HepG2 (cell line): Measurements from ENCODE around the gene HYAL1. TPM values are rescaled to one million over a fixed set of nuclear protein-coding genes. Genes with fewer than 3 reads are reported as not detected.

ENCODE experiments used
- ATAD3A ChIP-seq: sonication (generic); formaldehyde crosslinking; IDR thresholded peaks from 2 replicates; pipeline ENCODE4 v1.4.0; 2020; ENCODE audit warnings: missing genetic modification reagents
- HHEX ChIP-seq: IDR thresholded peaks from 2 replicates; pipeline ENCODE4 v1.6.1; 2016; ENCODE audit warnings: control low read depth
- HIVEP1 ChIP-seq: sonication (generic); formaldehyde crosslinking; IDR thresholded peaks from 2 replicates; pipeline ENCODE4 v1.4.0; 2020; ENCODE audit warnings: mild to moderate bottlenecking, missing genetic modification reagents
- NCOA1 ChIP-seq: sonication (generic); formaldehyde crosslinking; IDR thresholded peaks from 2 replicates; pipeline ENCODE4 v1.9.0; 2021; ENCODE audit warnings: missing genetic modification reagents
- NFKBIZ ChIP-seq: IDR thresholded peaks from 2 replicates; pipeline ENCODE4 v1.6.1; 2018; ENCODE audit warnings: missing genetic modification reagents, missing compliant biosample characterization
- ZNF160 ChIP-seq: sonication (generic); formaldehyde crosslinking; IDR thresholded peaks from 2 replicates; pipeline ENCODE4 v1.8.0; 2022; ENCODE audit warnings: mild to moderate bottlenecking, inconsistent platforms, missing genetic modification reagents
- ZNF225 ChIP-seq: sonication (generic); formaldehyde crosslinking; IDR thresholded peaks from 2 replicates; pipeline ENCODE4 v1.4.0; 2020; ENCODE audit warnings: mild to moderate bottlenecking, missing genetic modification reagents
- ZNF451 ChIP-seq: sonication (generic); formaldehyde crosslinking; IDR thresholded peaks from 2 replicates; pipeline ENCODE4 v1.5.0; 2020; ENCODE audit warnings: mild to moderate bottlenecking, missing genetic modification reagents
- ZNF549 ChIP-seq: sonication (generic); formaldehyde crosslinking; IDR thresholded peaks from 2 replicates; pipeline ENCODE4 v1.5.0; 2020; ENCODE audit warnings: missing genetic modification reagents
- ZNF766 ChIP-seq: sonication (generic); formaldehyde crosslinking; IDR thresholded peaks from 2 replicates; pipeline ENCODE4 v1.5.0; 2020; ENCODE audit warnings: missing genetic modification reagents, borderline replicate concordance
- ZNF775 ChIP-seq: sonication (generic); formaldehyde crosslinking; IDR thresholded peaks from 2 replicates; pipeline ENCODE4 v1.4.0; 2020; ENCODE audit warnings: missing genetic modification reagents, mild to moderate bottlenecking, moderate library complexity, borderline replicate concordance
- polyA plus RNA-seq, 8 experiments: library from polyadenylated mRNA; depleted of rRNA in 3 of 8; stranded (reverse) in 7 of 8; unstranded in 1 of 8; fragments of >200 nt; fragmentation: Illumina TruSeq in 4 of 8; extraction: Trizol in 4 of 8; gene quantifications; 2 replicates each; pipeline versions ENCODE4 v1.2.1 to v1.2.3, GENCODE V29; 2011 to 2016; ENCODE audit warnings: low read depth in 4 of 8, missing spikeins in 1 of 8, mixed read lengths in 1 of 8; ENCODE audit not compliant: insufficient read depth in 1 of 8
- total RNA-seq, 5 experiments: library from RNA; depleted of rRNA; stranded (reverse); fragments of >200 nt; fragmentation: Illumina TruSeq; extraction: Trizol; gene quantifications; 2 replicates each; pipeline ENCODE4 v1.2.3, GENCODE V29; 2016; ENCODE audit warnings: low read depth in 1 of 5
- TF ChIP-seq, protein P1 (sequence below): IDR thresholded peaks from 2 replicates; pipeline ENCODE4 v1.6.1; 2016; ENCODE audit warnings: low read depth, missing genetic modification reagents, missing compliant biosample characterization
- TF ChIP-seq, protein P2 (sequence below): sonication (generic); formaldehyde crosslinking; IDR thresholded peaks from 2 replicates; pipeline ENCODE4 v1.8.0; 2022; ENCODE audit warnings: missing genetic modification reagents, mild to moderate bottlenecking, borderline replicate concordance
- TF ChIP-seq, protein P3 (sequence below): sonication (generic); formaldehyde crosslinking; IDR thresholded peaks from 2 replicates; pipeline ENCODE4 v1.4.0; 2020; ENCODE audit warnings: missing genetic modification reagents, borderline replicate concordance
- TF ChIP-seq, protein P4 (sequence below): sonication (generic); formaldehyde crosslinking; IDR thresholded peaks from 2 replicates; pipeline ENCODE4 v1.4.0; 2020; ENCODE audit warnings: missing genetic modification reagents
- TF ChIP-seq, protein P5 (sequence below): sonication (generic); formaldehyde crosslinking; IDR thresholded peaks from 2 replicates; pipeline ENCODE4 v1.9.0; 2021; ENCODE audit warnings: missing genetic modification reagents, mild to moderate bottlenecking, borderline replicate concordance
- TF ChIP-seq, protein P6 (sequence below): IDR thresholded peaks from 2 replicates; pipeline ENCODE4 v1.6.1; 2016; ENCODE audit warnings: missing compliant biosample characterization, missing genetic modification reagents, borderline replicate concordance

HYAL1 gene
- total and polyA plus RNA-seq, 2 of the 13 experiments (the other 11 are each of a cell fraction or from before 2014, with no cell fraction given) = 76.5 to 193 TPM

DNA sequence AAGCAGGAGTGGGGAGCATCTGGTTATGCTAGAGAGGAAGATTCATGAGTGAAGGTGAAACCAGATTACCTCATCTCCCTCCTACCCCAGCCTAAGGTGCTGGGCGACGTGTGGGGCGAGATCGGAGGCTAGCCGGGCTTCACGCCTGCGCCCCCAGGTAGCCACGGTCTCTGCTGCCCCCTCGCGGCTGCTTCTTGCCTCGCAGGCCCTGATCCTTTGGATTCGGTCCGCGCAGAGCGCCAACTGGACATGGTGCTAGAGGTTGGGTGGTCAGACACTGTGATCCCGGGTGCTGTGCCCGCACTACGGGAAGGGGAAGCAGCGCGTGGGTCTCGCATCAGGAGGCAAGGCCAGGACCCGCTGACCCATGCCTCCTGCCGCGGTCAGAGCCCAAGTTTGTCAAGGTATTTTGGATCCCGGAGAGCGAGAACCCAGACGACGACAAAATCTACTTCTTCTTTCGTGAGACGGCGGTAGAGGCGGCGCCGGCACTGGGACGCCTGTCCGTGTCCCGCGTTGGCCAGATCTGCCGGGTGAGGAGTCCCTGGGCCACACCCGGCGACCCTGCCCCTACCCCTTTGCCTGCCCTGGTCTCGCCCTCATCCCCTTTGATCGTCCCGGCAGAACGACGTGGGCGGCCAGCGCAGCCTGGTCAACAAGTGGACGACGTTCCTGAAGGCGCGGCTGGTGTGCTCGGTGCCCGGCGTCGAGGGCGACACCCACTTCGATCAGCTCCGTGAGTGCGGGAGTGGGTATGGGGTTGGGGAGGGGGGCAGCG is 30.3 kb downstream of the HYAL1 start (continued):
- TF ChIP-seq ZNF160 (CRISPR knock-in tag) (no peak), NFKBIZ (CRISPR knock-in tag) (no peak), HIVEP1 (CRISPR knock-in tag) (no peak), ZNF451 (no peak; the same call in 1 of the 2 replicates), ZNF766 (CRISPR knock-in tag) (no peak), ZNF775 (CRISPR knock-in tag) (no peak), ATAD3A (CRISPR knock-in tag) (no peak), NCOA1 (no peak), ZNF225 (CRISPR knock-in tag) (0 out of 2 replicates have a peak, but pooled peaks have one; percentile 47), HHEX (CRISPR knock-in tag) (no peak), ZNF549 (CRISPR knock-in tag) (no peak)
- TF ChIP-seq, protein P1, sequence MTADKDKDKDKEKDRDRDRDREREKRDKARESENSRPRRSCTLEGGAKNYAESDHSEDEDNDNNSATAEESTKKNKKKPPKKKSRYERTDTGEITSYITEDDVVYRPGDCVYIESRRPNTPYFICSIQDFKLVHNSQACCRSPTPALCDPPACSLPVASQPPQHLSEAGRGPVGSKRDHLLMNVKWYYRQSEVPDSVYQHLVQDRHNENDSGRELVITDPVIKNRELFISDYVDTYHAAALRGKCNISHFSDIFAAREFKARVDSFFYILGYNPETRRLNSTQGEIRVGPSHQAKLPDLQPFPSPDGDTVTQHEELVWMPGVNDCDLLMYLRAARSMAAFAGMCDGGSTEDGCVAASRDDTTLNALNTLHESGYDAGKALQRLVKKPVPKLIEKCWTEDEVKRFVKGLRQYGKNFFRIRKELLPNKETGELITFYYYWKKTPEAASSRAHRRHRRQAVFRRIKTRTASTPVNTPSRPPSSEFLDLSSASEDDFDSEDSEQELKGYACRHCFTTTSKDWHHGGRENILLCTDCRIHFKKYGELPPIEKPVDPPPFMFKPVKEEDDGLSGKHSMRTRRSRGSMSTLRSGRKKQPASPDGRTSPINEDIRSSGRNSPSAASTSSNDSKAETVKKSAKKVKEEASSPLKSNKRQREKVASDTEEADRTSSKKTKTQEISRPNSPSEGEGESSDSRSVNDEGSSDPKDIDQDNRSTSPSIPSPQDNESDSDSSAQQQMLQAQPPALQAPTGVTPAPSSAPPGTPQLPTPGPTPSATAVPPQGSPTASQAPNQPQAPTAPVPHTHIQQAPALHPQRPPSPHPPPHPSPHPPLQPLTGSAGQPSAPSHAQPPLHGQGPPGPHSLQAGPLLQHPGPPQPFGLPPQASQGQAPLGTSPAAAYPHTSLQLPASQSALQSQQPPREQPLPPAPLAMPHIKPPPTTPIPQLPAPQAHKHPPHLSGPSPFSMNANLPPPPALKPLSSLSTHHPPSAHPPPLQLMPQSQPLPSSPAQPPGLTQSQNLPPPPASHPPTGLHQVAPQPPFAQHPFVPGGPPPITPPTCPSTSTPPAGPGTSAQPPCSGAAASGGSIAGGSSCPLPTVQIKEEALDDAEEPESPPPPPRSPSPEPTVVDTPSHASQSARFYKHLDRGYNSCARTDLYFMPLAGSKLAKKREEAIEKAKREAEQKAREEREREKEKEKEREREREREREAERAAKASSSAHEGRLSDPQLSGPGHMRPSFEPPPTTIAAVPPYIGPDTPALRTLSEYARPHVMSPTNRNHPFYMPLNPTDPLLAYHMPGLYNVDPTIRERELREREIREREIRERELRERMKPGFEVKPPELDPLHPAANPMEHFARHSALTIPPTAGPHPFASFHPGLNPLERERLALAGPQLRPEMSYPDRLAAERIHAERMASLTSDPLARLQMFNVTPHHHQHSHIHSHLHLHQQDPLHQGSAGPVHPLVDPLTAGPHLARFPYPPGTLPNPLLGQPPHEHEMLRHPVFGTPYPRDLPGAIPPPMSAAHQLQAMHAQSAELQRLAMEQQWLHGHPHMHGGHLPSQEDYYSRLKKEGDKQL (CRISPR knock-in tag) = no peak
- TF ChIP-seq, protein P2, sequence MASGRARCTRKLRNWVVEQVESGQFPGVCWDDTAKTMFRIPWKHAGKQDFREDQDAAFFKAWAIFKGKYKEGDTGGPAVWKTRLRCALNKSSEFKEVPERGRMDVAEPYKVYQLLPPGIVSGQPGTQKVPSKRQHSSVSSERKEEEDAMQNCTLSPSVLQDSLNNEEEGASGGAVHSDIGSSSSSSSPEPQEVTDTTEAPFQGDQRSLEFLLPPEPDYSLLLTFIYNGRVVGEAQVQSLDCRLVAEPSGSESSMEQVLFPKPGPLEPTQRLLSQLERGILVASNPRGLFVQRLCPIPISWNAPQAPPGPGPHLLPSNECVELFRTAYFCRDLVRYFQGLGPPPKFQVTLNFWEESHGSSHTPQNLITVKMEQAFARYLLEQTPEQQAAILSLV (CRISPR knock-in tag) = no peak
- TF ChIP-seq, protein P3, sequence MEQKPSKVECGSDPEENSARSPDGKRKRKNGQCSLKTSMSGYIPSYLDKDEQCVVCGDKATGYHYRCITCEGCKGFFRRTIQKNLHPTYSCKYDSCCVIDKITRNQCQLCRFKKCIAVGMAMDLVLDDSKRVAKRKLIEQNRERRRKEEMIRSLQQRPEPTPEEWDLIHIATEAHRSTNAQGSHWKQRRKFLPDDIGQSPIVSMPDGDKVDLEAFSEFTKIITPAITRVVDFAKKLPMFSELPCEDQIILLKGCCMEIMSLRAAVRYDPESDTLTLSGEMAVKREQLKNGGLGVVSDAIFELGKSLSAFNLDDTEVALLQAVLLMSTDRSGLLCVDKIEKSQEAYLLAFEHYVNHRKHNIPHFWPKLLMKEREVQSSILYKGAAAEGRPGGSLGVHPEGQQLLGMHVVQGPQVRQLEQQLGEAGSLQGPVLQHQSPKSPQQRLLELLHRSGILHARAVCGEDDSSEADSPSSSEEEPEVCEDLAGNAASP = peak; percentile 64; the same call in 1 of the 2 replicates
- TF ChIP-seq, protein P4, sequence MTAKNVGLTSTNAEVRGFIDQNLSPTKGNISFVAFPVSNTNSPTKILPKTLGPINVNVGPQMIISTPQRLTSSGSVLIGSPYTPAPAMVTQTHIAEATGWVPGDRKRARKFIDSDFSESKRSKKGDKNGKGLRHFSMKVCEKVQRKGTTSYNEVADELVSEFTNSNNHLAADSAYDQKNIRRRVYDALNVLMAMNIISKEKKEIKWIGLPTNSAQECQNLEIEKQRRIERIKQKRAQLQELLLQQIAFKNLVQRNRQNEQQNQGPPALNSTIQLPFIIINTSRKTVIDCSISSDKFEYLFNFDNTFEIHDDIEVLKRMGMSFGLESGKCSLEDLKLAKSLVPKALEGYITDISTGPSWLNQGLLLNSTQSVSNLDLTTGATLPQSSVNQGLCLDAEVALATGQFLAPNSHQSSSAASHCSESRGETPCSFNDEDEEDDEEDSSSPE (CRISPR knock-in tag) = no peak
- TF ChIP-seq, protein P5, sequence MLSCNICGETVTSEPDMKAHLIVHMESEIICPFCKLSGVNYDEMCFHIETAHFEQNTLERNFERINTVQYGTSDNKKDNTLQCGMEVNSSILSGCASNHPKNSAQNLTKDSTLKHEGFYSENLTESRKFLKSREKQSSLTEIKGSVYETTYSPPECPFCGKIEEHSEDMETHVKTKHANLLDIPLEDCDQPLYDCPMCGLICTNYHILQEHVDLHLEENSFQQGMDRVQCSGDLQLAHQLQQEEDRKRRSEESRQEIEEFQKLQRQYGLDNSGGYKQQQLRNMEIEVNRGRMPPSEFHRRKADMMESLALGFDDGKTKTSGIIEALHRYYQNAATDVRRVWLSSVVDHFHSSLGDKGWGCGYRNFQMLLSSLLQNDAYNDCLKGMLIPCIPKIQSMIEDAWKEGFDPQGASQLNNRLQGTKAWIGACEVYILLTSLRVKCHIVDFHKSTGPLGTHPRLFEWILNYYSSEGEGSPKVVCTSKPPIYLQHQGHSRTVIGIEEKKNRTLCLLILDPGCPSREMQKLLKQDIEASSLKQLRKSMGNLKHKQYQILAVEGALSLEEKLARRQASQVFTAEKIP = no peak
- TF ChIP-seq, protein P6, sequence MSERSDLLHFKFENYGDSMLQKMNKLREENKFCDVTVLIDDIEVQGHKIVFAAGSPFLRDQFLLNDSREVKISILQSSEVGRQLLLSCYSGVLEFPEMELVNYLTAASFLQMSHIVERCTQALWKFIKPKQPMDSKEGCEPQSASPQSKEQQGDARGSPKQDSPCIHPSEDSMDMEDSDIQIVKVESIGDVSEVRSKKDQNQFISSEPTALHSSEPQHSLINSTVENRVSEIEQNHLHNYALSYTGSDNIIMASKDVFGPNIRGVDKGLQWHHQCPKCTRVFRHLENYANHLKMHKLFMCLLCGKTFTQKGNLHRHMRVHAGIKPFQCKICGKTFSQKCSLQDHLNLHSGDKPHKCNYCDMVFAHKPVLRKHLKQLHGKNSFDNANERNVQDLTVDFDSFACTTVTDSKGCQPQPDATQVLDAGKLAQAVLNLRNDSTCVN = 0 out of 2 replicates have a peak, but pooled peaks have one; percentile 14
